BJ (cell line): ENCODE measurements around the gene METAP2. TPM values are rescaled to one million over a fixed set of nuclear protein-coding genes. Genes with fewer than 3 reads are reported as not detected.
A peak's percentile ranks its signal among the peaks of the same experiment; 100 is the strongest.
"Not testable (repeated sequence)": the region's sequence is repeated elsewhere in the genome, so short reads cannot be mapped to it uniquely, and the experiment has no call there.

Source experiments
- CTCF ChIA-PET: fragments of 350-600 bp; formaldehyde crosslinking; extraction: SDS; loops from one replicate; lab custom pipeline; 2021; ENCODE audit warnings: antibody characterized with exemption, inconsistent platforms; lab: Yijun Ruan, JAX
- POLR2A ChIA-PET: fragments of 300-600 bp; sonication (Branson Sonifier 250); formaldehyde crosslinking; extraction: SDS; loops from one replicate; lab custom pipeline; 2021; ENCODE audit warnings: antibody characterized with exemption; lab: Charles Lee
- DNase-seq: peaks from one replicate; pipeline ENCODE4 v3.0.0-alpha.2; 2011; ENCODE audit warnings: low read depth
- H3K27me3 ChIP-seq: 2 replicates; pipeline ENCODE4 v1.6.0; 2011; ENCODE audit warnings: low read length; ENCODE audit not compliant: control insufficient read depth, insufficient read depth
- H3K36me3 ChIP-seq: 2 replicates; pipeline ENCODE4 v1.5.1; 2011; ENCODE audit warnings: low read length; ENCODE audit not compliant: control insufficient read depth, insufficient read depth
- H3K4me3 ChIP-seq: 2 replicates; pipeline ENCODE4 v1.5.1; 2011; ENCODE audit warnings: low read depth, mild to moderate bottlenecking, control low read depth, low read length
- polyA plus RNA-seq: library from polyadenylated mRNA; depleted of rRNA; stranded (reverse); fragments of >200 nt; gene quantifications from 2 replicates; pipeline ENCODE4 v1.2.3, GENCODE V29; 2011
- TF ChIP-seq, protein P1 (sequence below): IDR thresholded peaks from 2 replicates; pipeline ENCODE4 v1.5.1; 2011; ENCODE audit warnings: low read depth, mild to moderate bottlenecking, control low read depth, inconsistent platforms, low read length, moderate library complexity; ENCODE audit not compliant: insufficient read depth

Gene METAP2
- polyA plus RNA-seq, 1 experiment, result 32.2 TPM

DNA sequence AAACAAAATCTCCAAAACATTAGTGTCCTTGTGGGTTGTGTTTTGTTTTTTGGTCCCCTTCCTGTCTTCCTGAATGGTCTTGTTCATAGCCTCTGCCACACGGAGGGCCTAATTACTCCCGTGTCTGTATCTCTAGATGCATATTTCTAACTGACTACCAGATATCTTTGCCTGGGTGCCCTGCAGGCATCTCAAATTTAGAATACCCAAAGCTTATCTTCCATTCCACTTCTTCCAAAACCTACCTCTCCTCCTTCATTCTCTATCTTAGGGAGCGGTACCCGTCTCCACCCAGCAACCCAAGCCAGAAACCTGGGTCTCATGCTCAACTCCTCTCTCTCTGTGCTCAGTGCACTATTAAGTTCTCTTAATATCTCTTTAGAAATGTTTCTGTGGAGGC lies 10.9 kb upstream of the METAP2 start:
- POLR2A ChIA-PET, result no interaction called here

DNA sequence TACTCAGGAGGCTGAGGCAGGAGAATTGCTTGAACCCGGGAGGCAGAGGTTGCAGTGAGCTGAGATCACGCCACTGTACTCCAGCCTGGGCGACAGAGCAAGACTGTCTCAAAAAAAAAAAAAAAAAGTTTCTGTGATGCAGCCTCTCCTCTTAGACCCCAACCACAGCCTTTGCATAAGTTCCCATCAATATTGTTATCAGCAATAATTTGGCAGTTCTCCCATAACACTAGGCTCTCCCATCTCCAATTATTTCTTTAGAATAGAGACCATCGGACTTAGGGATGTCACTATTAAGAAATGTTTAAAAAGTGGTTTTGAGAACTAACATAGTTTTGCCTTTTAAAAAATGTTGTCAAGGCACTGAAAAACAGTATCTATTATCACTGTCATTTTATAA lies 10.2 kb upstream of the METAP2 start:
- H3K36me3 ChIP-seq, DNase-seq, H3K4me3 ChIP-seq, POLR2A ChIA-PET, H3K27me3 ChIP-seq: not testable (repeated sequence)
- CTCF ChIA-PET, result interaction anchor here (0.7 kb wide), 1 partner anchor 28 kb away, joined by 5 read pairs; no protein-coding TSS in a partner anchor

More for the DNA sequence above, 10.9 kb upstream of the METAP2 start:
- no peak overlapping the region for H3K4me3 ChIP-seq
- no peaks in the 10 kb centered on the region for H3K27me3 ChIP-seq
- CTCF ChIA-PET, result interaction anchor here (0.7 kb wide), 1 partner anchor 27 kb away, joined by 5 read pairs; no protein-coding TSS in a partner anchor
- DNase-seq, result no peak
- no peaks in the 10 kb centered on the region for H3K36me3 ChIP-seq
- TF ChIP-seq, protein P1, sequence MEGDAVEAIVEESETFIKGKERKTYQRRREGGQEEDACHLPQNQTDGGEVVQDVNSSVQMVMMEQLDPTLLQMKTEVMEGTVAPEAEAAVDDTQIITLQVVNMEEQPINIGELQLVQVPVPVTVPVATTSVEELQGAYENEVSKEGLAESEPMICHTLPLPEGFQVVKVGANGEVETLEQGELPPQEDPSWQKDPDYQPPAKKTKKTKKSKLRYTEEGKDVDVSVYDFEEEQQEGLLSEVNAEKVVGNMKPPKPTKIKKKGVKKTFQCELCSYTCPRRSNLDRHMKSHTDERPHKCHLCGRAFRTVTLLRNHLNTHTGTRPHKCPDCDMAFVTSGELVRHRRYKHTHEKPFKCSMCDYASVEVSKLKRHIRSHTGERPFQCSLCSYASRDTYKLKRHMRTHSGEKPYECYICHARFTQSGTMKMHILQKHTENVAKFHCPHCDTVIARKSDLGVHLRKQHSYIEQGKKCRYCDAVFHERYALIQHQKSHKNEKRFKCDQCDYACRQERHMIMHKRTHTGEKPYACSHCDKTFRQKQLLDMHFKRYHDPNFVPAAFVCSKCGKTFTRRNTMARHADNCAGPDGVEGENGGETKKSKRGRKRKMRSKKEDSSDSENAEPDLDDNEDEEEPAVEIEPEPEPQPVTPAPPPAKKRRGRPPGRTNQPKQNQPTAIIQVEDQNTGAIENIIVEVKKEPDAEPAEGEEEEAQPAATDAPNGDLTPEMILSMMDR, result no peak

DNA sequence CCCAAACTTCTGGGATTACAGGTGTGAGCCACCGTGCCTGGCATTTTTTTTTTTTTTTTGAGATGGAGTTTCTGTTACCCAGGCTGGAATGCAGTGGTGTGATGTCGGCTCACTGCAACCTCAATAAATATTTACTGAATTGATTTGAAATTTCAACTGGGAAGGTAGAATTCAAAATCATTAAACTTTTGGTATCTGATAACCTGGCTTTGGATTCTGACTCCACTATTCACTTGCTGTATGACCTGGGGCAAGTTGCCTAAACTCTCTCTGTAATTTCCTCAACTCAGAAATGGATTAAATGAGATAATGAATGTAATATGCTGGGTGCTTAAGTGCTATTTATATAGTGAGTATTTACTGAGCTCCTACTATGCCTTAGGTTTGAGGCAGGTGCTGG lies 8.7 kb upstream of the METAP2 start:
- TF ChIP-seq, protein P1, result no peak
- Histone ChIP-seq H3K4me3 (no peak overlapping the region), H3K36me3 (no peaks in the 10 kb centered on the region), H3K27me3 (no peaks in the 10 kb centered on the region)
- no peak for DNase-seq
- ChIA-PET POLR2A (no interaction called here), CTCF (no interaction called here)

DNA sequence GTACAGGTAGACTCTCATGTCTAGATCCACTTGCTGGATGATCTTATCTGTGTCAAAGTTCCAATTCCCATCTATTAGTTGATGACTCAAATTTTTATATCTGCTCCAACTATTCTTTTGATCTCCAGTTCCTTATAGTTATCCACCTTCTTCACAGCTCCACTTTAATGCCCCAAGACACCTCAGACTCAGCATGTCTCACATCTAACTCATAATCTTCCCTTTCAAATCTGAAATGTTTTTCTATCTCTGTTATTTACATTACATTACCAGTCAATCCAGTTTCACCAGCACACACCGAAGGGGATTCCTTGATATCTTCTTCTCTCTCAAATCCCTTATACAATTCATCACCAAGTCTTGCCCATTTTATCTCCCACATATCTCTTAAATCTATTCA lies 3.7 kb upstream of the METAP2 start:
- TF ChIP-seq, protein P1, result no peak
- ChIA-PET POLR2A (no interaction called here), CTCF (no interaction called here)
- no peak for DNase-seq
- Histone ChIP-seq H3K4me3 (no peak overlapping the region), H3K36me3 (no peaks in the 10 kb centered on the region), H3K27me3 (no peaks in the 10 kb centered on the region)

DNA sequence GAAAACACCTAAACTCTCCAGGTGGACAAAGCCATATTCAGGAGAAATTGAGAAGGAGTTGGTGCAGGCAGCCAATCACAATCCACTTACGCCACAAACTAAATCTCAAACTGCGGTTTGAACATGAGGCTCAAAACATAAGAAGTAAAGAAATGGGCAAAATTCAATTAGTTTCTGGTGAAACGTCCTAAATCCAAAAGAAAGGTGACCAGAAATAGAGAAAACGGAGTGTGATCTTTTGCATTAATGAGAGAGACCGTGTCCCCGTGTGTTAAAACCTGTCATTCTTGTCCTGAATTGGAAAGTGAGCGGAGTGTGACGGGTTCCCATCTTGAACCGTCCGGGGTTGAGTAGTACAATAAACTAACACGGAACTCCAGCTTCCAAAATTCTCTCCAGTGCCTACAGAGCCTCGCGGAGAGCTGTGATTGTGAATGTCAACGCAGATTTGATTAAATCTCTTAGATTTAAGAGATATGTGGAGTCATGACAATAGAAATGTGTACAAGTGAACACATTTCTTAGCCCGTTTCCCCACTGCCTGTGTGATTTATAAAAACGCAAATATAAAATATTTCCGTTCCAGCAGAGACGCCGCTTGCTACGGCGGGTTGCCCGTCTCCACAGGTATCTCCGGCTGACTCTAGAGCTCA lies 595 bp upstream of the METAP2 start:
- ChIA-PET POLR2A (interaction anchor here (1.1 kb wide), 1 partner anchor 256 kb away, joined by 4 read pairs; the partner anchor contains the start of gene FGD6), CTCF (interaction anchor here (0.7 to 2.5 kb wide), 8 partner anchors 10 to 338 kb away, joined by 3 to 7 read pairs (median 3); no protein-coding TSS in a partner anchor)
- Histone ChIP-seq H3K36me3 (peaks cover 5% of the 10 kb centered on the region), H3K4me3 (peak overlapping the region; percentile 93), H3K27me3 (no peaks in the 10 kb centered on the region)
- TF ChIP-seq, protein P1, result no peak
- DNase-seq, result no peak

DNA sequence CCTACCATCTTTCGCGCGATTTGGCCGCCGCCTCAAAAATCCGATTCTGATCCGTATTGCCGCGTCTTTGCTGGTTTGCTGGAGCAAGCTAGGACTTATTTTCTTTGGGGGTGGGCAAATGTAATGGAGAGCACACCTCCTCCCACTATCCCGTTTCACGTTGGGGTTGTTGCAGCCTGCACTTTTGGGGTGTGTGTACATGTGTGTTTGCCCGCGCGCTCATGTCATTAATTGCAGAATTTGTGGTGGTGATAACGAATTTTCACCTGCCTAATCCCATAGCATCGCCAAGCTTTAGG lies 657 bp downstream of the METAP2 start:
- peak overlapping the region; percentile 93 for H3K4me3 ChIP-seq
- DNase-seq, result no peak
- ChIA-PET POLR2A (no interaction called here), CTCF (interaction anchor here (1.2 to 2.5 kb wide), 3 partner anchors 29 to 137 kb away, joined by 3 to 7 read pairs (median 4); no protein-coding TSS in a partner anchor)
- H3K36me3 ChIP-seq, result peaks cover 5% of the 10 kb centered on the region
- TF ChIP-seq, protein P1, result no peak
- H3K27me3 ChIP-seq, result no peaks in the 10 kb centered on the region
